ENCODE measurements around the gene DRICH1. TPM values are rescaled to one million over a fixed set of nuclear protein-coding genes. Genes with fewer than 3 reads are reported as not detected.
"Not testable (repeated sequence)": the region's sequence is repeated elsewhere in the genome, so short reads cannot be mapped to it uniquely, and the experiment has no call there.

The DRICH1 gene
- total and polyA plus RNA-seq, 4 donors, result 0.38 to 1.4 TPM; not detected in 2

DNA sequence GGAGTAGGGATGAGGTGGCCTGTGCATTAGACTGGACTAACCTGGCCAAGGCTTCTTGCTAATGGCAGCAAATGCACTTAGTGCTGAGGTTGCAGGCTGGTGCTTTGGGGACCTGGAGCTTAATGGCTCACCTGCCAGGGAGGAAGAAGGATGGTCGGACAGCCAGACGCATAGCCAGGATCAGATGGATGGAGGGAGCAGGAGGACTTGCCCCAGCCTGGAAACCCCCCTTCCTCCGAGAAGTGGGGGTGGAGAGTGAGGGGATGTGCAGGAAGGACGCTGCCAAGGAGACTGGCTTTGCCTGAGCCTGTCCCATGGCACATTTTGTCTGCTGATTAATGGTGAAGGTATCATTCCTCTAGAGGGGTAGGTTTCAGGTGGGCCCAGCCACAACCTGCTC lies 69.9 kb downstream of the DRICH1 start:
- intact Hi-C loops (cut with DNase I), result no loop called here
- H3K9me3 ChIP-seq (ENCODE audit: control insufficient read depth, low read length), result no peaks in the 10 kb centered on the region
- DNase-seq (peak; percentile 17 to 22), ATAC-seq (ENCODE audit: low FRiP score) (no peak)
- no peaks in the 10 kb centered on the region for H3K4me1 ChIP-seq (ENCODE audit: control insufficient read depth in 1 of 2, insufficient read depth in 2 of 2, low read length in 2 of 2)
- H3K4me3 ChIP-seq (ENCODE audit: low read length in 2 of 2), result no peak overlapping the region
- H3K27me3 ChIP-seq (ENCODE audit: control insufficient read depth in 1 of 2, insufficient read depth in 2 of 2, low read length in 1 of 2), result no peaks in the 10 kb centered on the region
- H3K36me3 ChIP-seq (ENCODE audit: control insufficient read depth in 1 of 2, insufficient read depth in 2 of 2, low read length in 1 of 2), result no peaks in the 10 kb centered on the region
- 86 to 92% methylated on average over 4 of the region's 4 CpGs for WGBS, 2 donors
- H3K27ac ChIP-seq (ENCODE audit: low read depth in 1 of 2, low read length in 2 of 2), result no peak overlapping the region

DNA sequence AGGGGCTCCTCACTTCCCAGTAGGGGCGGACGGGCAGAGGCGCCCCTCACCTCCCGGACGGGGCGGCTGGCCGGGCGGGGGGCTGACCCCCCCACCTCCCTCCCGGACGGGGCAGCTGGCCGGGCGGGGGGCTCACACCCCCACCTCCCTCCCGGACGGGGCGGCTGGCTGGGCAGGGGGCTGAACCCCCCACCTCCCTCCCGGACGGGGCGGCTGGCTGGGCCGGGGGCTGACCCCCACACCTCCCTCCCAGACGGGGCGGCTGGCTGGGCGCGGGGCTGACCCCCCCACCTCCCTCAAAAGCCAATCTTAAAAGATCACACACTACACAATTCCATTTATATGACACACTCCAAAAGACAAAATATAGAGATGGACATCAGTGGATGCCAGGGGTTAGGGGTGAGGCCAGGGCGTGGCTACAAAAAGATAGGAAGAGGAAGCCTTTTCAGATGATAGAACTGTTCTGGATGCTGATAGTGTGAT lies 71.1 kb downstream of the DRICH1 start:
- WGBS, 2 donors, result 85 to 91% methylated on average over 9 to 24 of the region's 24 CpGs

DNA sequence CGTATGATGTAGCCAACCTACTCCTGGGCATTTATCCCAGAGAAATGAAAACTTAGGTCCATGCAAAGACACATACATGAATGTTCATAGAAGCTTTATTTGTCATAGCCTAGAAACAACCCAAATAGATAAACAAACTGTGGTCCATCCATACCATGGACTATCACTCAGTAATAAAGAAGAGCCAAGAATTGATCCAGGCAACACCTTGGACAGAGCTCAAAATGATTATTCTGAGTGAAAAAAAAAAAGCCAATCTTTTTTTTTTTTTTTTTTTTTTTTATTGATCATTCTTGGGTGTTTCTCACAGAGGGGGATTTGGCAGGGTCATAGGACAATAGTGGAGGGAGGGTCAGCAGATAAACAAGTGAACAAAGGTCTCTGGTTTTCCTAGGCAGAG lies 71.9 kb downstream of the DRICH1 start:
- H3K4me1 ChIP-seq (ENCODE audit: control insufficient read depth in 1 of 2, insufficient read depth in 2 of 2, low read length in 2 of 2); ATAC-seq (ENCODE audit: low FRiP score); H3K27ac ChIP-seq (ENCODE audit: low read depth in 1 of 2, low read length in 2 of 2); intact Hi-C loops (cut with DNase I); DNase-seq; H3K36me3 ChIP-seq (ENCODE audit: control insufficient read depth in 1 of 2, insufficient read depth in 2 of 2, low read length in 1 of 2); H3K4me3 ChIP-seq (ENCODE audit: low read length in 2 of 2); H3K9me3 ChIP-seq (ENCODE audit: control insufficient read depth, low read length); H3K27me3 ChIP-seq (ENCODE audit: control insufficient read depth in 1 of 2, insufficient read depth in 2 of 2, low read length in 1 of 2): not testable (repeated sequence)
- 22 to 23% methylated on average over 1 of the region's 1 CpG for WGBS, 2 donors

More for the DNA sequence above, 71.1 kb downstream of the DRICH1 start:
- H3K4me3 ChIP-seq (ENCODE audit: low read length in 2 of 2); H3K36me3 ChIP-seq (ENCODE audit: control insufficient read depth in 1 of 2, insufficient read depth in 2 of 2, low read length in 1 of 2); H3K9me3 ChIP-seq (ENCODE audit: control insufficient read depth, low read length); H3K4me1 ChIP-seq (ENCODE audit: control insufficient read depth in 1 of 2, insufficient read depth in 2 of 2, low read length in 2 of 2); ATAC-seq (ENCODE audit: low FRiP score); H3K27ac ChIP-seq (ENCODE audit: low read depth in 1 of 2, low read length in 2 of 2); intact Hi-C loops (cut with DNase I); H3K27me3 ChIP-seq (ENCODE audit: control insufficient read depth in 1 of 2, insufficient read depth in 2 of 2, low read length in 1 of 2): not testable (repeated sequence)
- DNase-seq, result peak in 1 of 2 donors; percentile 13

Other genes with a start within 250 kb of the DRICH1 start
- not detected for gene IGLL1, start 52.0 kb downstream of the DRICH1 start, total RNA-seq
- gene IGLL1, start 52.0 kb downstream of the DRICH1 start, polyA plus RNA-seq, result not detected
- gene RGL4, start 58.7 kb upstream of the DRICH1 start, total RNA-seq, result 1 to 10 TPM; 1.2 to 1.4 TPM
- gene RGL4, start 58.7 kb upstream of the DRICH1 start, polyA plus RNA-seq, result under 1 TPM; 0.59 to 0.63 TPM
- gene ZNF70, start 118.8 kb upstream of the DRICH1 start, total RNA-seq, result 10 to 100 TPM in 1 of 2 donors, 1 to 10 TPM in 1; 9.8 to 14.0 TPM
- 1 to 10 TPM; 1.4 to 3.6 TPM for gene ZNF70, start 118.8 kb upstream of the DRICH1 start, polyA plus RNA-seq
- under 1 TPM in 1 of 2 donors, not detected in 1; 0.69 TPM for gene VPREB3, start 122.1 kb upstream of the DRICH1 start, total RNA-seq
- gene VPREB3, start 122.1 kb upstream of the DRICH1 start, polyA plus RNA-seq, result not detected
- under 1 TPM in 1 of 2 donors, not detected in 1; 0.69 TPM for gene C22orf15, start 130.7 kb upstream of the DRICH1 start, total RNA-seq
- under 1 TPM in 1 of 2 donors, not detected in 1; 0.23 TPM for gene C22orf15, start 130.7 kb upstream of the DRICH1 start, polyA plus RNA-seq
- gene CHCHD10, start 135.7 kb upstream of the DRICH1 start, total RNA-seq, result 10 to 100 TPM; 30.9 to 41.9 TPM
- 10 to 100 TPM; 58.5 to 68.4 TPM for gene CHCHD10, start 135.7 kb upstream of the DRICH1 start, polyA plus RNA-seq
- gene MMP11, start 140.5 kb upstream of the DRICH1 start, total RNA-seq, result 1 to 10 TPM; 1.3 to 3.0 TPM
- gene MMP11, start 140.5 kb upstream of the DRICH1 start, polyA plus RNA-seq, result 1 to 10 TPM; 3.5 to 5.1 TPM
- 10 to 100 TPM; 48.3 to 53.5 TPM for gene SMARCB1, start 154.6 kb upstream of the DRICH1 start, total RNA-seq
- gene SMARCB1, start 154.6 kb upstream of the DRICH1 start, polyA plus RNA-seq, result 10 to 100 TPM; 24.2 to 31.7 TPM
- 1 to 10 TPM; 1.9 to 3.9 TPM for gene DERL3, start 206.7 kb upstream of the DRICH1 start, total RNA-seq
- gene DERL3, start 206.7 kb upstream of the DRICH1 start, polyA plus RNA-seq, result 1 to 10 TPM; 1.4 to 6.1 TPM
- 10 to 100 TPM in 1 of 2 donors, 1 to 10 TPM in 1; 4.8 to 14.4 TPM for gene SLC2A11, start 225.6 kb upstream of the DRICH1 start, total RNA-seq
- 10 to 100 TPM; 16.7 TPM for gene SLC2A11, start 225.6 kb upstream of the DRICH1 start, polyA plus RNA-seq

All from aorta (tissue), 5 donors.